Measurements from ENCODE around the gene CRB3. TPM values are rescaled to one million over a fixed set of nuclear protein-coding genes. Genes with fewer than 3 reads are reported as not detected.

CRB3 gene
- total and polyA plus RNA-seq, 9 of the 15 experiments (the other 6 are each of a cell fraction or from before 2014, with no cell fraction given): 0.49 TPM; not detected in 8

- no peak for TF ChIP-seq ZNF76 (CRISPR knock-in tag; IDR thresholded peaks at IDR 0.05; ENCODE audit: borderline replicate concordance)
- TF ChIP-seq NRF1 (conservative IDR thresholded peaks at IDR 0.05 in 1 of 2, IDR thresholded peaks at IDR 0.05 in 1 of 2): peak in 1 of 2 experiments; percentile 35; a peak in 2 of 4 replicates
- no peak for TF ChIP-seq HCFC1 (IDR thresholded peaks at IDR 0.05; ENCODE audit: low read depth, low read length)
- TF ChIP-seq EZH2 (IDR thresholded peaks at IDR 0.05; ENCODE audit: borderline replicate concordance, low read depth, low read length): no peak
- TF ChIP-seq TRIM28 (IDR thresholded peaks at IDR 0.05): no peak
- TF ChIP-seq ZFPM2 (CRISPR knock-in tag; IDR thresholded peaks at IDR 0.05): no peak
- no peak for TF ChIP-seq CREB3 (tag; conservative IDR thresholded peaks at IDR 0.05; ENCODE audit: low read depth)
- TF ChIP-seq IRF9 (tag; IDR thresholded peaks at IDR 0.05): no peak
- TF ChIP-seq ZNF592 (IDR thresholded peaks at IDR 0.05): peak; percentile 18; the same call in 1 of the 2 replicates
- TF ChIP-seq POLR2H (tag; IDR thresholded peaks at IDR 0.05; ENCODE audit: low read depth): no peak
- peak; percentile 78; the same call in 1 of the 2 replicates for TF ChIP-seq HLTF (IDR thresholded peaks at IDR 0.05)
- no peak for TF ChIP-seq ZBTB49 (CRISPR knock-in tag; IDR thresholded peaks at IDR 0.05; ENCODE audit: borderline replicate concordance)
- no peak for TF ChIP-seq SNIP1 (IDR thresholded peaks at IDR 0.05; ENCODE audit: low read depth)
- peak; percentile 71; the same call in 1 of the 2 replicates for TF ChIP-seq ELF1 (tag; IDR thresholded peaks at IDR 0.05)
- peak; percentile 43 for TF ChIP-seq ARID1B (IDR thresholded peaks at IDR 0.05)
- TF ChIP-seq ZNF512 (tag; IDR thresholded peaks at IDR 0.05): peak; percentile 91
- peak; percentile 92 for TF ChIP-seq MTA1 (IDR thresholded peaks at IDR 0.05; ENCODE audit: borderline replicate concordance)
- no peak for TF ChIP-seq TAF15 (IDR thresholded peaks at IDR 0.05; ENCODE audit: low read depth, low read length)
These were observed 34.5 kb upstream of the CRB3 start (continued) for GRCh38 chr19:6429419-6430221.

All from K562 (cell line).